Astrocyte of the hippocampus (primary cell): Measurements from ENCODE around the gene CHN2.
"Not testable (repeated sequence)": the region's sequence is repeated elsewhere in the genome, so short reads cannot be mapped to it uniquely, and the experiment has no call there.

ENCODE experiments used
- DNase-seq: peaks from one replicate; pipeline ENCODE4 v3.0.0; 2011; ENCODE audit warnings: low read depth, low spot score

The CHN2 gene

DNA sequence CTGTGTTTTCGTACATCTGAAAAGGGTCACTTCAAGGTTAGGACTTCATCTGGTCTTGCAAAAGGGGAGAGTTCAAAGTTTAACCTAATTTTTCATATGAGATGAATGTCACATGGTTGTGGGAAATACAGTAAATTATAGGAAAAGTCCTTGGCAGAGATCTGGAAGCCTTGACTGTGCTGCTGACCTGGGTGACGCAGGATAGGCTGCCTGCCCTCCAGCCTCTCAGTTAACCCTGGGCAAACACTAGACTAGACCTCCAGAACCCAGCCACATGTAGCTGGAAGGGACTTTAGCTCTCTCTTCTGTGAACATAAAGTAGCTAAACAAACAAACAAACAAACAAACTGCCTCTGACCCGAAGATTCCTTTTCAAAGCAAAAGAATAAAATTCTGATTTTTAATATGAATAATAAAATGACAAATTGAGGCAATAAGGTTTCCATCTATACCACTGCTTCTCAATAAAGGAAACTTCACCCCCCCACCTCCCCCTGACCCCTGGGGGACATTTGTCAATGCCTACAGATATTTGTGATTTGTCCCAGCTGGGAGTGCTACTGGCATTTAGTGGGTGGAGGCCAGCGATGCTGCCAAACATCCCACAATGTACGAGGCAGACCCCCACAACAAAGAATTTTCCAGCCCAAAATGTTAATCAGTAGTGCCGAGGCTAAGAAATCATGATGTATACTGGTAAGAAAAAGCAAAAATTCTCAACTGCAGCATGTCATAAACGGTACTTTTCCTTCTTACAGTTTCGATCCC lies 293.8 kb downstream of the CHN2 start:
- DNase-seq, result no peak

DNA sequence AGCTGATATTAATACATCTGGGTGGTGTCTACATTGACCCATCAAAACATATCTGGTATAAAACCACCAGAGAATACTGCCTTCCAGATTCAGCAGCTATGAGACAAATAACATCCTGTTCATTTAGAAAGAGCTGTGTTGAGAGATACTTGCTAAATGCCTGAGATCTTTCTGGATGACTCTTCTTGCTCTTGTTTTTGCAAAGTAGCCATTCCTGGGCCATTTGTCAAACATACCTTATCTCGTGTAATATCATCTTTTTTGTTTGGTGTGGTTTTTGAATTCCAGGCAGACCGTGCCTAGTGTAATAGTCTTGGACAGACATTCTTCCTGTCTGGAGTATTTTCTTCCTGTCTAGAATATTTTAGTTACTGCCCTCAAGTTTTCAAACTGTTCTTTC lies 294.4 kb downstream of the CHN2 start:
- peak; percentile 60 for DNase-seq

- DNase-seq, result no peak
Measured at GRCh38 chr7:29490094-29490607, 295.6 kb downstream of the CHN2 start.

DNA sequence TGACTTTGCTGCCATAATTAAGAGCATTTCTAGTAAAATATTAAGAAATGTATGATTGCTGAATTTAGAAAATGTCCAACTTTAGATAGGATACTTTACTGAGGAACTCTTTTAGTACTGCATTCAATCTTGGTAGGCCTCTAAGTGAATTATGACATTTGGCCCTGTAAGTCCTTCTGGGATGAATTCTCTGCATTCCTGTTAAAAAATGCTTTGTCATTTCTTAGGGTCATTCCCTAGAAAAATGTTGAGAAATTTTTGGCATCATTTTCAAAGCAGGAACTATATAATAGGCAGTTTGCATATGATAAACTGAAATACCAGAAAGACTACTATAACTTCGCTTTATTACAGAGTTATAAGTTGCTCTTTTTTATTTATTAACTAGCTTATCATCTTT lies 299.8 kb downstream of the CHN2 start:
- peak; percentile 13 for DNase-seq

GRCh38 chr7:29495653-29496052 lies 301.1 kb downstream of the CHN2 start:
- no peak for DNase-seq

DNA sequence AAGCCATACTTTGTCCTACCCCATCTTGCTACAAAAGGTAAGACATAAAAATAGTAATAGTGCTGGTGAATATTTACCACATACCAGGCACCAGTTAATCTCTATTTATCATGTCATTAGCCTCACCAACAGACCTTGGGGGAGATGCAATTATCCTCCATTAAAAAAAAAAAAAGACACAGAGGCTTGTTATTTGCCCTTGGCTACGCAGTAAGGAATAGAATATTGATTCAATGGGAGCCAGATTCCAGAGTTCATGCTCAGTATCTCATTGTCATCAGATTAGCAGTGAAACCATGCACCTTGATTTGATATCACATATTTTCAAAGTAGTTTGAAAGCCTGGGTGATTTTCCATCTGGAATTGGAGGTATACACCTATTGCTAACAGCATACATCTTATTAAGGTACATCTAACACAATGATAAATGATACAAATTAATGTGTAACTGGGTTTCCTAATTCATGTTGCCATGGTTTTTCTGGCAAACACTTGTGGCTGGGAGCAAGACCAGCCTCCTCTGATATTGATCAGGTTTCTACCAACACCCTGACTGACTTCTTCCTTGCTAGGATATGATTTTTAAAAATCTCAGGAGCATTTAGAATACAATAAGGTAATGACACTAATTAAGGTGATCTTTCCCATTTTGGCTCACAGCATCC lies 301.9 kb downstream of the CHN2 start:
- DNase-seq, result no peak

- DNase-seq, result no peak
Measured at GRCh38 chr7:29499932-29500331, 305.4 kb downstream of the CHN2 start.

GRCh38 chr7:29500719-29501118 lies 306.1 kb downstream of the CHN2 start:
- DNase-seq, result no peak

- DNase-seq, result no peak
Measured at GRCh38 chr7:29502133-29502532, 307.6 kb downstream of the CHN2 start.

- DNase-seq, result no peak
Measured at GRCh38 chr7:29505931-29506330, 311.4 kb downstream of the CHN2 start.

- no peak for DNase-seq
Measured at GRCh38 chr7:29508608-29509007, 314.0 kb downstream of the CHN2 start.

DNA sequence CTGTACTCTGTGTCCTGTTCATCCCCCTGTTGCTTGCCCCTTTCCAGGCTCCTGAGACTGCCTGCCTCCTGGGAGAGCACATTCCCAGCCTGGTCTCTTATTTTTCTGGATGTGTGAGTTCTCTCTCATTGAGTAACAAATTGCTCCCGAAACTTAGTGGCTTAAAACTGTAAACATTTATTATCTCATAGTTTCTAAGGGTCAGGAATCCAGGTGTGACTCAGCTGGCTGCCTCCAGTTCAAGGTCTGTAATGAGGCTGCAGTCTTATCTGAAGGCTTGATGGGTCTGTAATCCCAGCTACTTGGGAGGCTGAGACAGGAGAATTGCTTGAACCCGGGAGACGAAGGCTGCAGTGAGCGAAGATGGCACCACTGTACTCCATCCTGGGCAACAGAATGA lies 315.5 kb downstream of the CHN2 start:
- DNase-seq, result no peak

GRCh38 chr7:29511337-29511736 lies 316.8 kb downstream of the CHN2 start:
- no peak for DNase-seq

DNA sequence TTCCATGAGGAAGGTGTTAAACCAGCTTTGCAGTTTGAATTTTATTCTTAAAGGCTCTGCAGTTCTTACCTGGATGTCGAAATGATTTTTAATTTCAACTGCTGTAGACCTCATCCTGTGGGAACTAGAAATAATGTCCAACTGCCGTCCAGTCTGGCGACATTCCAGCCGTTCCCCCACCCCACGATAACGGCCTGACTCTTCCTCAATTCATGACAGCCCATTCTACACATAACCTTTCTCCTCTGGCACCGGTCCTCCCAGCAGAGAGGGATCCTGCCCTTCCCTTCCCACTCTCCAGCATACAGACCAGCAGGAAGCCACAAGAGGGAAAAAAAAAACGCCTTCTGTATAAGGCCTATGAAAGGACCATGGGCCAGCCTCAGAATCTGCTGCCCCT lies 317.3 kb downstream of the CHN2 start:
- DNase-seq, result no peak

DNA sequence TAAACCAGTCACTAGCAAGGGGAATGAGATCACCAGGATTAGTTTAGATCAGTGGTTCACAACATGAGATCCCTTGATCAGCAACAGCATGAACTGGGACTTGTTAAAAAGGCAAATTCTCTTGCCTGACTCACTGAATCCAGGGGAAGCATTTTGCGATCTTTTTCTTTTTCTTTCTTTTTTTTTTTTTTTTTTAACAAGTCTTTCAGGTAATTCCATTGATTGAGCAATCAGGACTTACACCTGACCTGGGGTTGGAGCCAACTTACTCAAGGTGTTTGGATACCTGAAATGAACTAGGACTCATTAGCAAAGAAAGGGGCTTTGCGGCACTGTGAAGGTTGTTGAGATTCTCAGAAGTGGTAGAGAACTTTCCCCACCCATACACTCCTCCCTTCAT lies 321.9 kb downstream of the CHN2 start:
- no peak for DNase-seq

DNA sequence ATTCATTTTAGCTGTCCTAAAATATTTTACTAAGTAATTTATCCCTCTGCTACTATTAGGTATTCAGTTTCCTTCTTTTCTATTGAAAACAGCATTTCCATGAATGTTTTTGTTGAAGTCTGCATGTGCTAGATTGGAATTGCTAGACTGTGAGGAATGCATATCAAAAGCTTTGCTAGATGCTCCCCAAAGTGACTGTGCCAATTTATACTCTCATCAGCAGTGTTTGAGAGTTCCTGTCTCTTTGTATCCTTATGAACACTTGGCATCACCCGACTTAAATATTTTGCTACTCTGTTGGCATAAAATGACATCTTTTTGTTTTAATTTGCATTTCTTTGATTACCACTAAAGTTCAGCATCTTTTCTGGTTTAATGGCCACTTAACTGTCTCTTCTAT lies 324.0 kb downstream of the CHN2 start:
- peak; percentile 30 for DNase-seq

DNA sequence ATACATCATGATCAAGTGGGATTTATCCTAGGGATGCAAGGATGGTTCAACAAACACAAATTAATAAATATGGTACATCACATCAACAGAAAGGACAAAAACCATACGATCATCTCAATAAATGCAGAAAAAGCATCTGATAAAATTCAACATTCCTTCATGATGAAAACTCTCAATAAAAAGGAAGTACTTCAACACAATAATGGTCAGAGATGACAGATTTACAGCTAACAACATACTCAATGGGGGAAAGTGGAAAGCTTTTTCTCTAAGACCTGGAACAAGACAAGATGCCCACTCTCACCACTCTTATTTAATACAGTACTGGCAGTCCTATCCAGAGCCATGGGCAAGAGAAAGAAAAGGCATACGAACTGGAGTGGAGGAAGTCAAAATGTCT lies 329.2 kb downstream of the CHN2 start:
- DNase-seq, result no peak

DNA sequence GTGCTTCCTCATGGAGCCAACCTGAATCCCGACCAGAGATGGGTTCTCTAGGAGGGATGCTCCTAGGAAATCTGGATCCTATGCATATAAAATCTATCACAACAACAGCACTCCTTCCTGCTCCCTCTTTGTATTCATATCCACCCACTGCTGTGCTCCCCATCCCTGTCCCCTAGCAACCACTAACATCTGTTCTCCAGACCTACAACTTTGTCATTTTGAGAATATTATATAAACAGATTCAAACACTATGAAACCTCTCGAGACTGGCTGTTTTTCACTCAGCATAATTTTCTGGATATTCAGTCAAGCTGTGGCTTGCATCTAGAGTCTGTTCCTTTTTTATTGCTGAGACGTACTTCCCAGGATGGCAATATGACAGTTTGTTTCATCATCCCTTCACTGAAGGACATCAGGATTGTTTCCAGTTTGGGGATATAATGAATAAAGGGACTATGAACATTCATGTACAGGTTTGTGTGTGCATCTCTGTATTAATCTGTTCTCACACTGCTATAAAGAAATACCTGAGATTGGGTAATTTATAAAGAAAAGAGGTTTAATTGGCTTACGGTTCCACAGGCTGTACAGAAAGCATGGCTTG lies 333.0 kb downstream of the CHN2 start:
- no peak for DNase-seq

DNA sequence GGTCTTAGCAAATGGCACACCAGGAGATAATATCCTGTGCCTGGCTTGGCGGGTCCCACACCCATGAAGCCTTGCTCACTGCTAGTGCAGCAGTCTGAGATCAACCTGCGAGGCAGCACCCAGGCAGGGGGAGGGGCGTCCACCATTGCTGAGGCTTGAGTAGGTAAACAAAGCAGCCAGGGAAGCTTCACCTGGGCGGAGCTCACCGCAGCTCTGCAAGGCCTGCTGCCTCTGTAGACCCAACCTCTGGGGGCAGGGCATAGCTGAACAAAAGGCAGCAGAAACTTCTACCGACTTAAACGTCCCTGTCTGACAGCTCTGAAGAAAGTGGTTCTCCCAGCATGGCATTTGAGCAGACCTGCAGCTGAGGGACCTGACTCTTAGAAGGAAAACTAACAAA lies 334.0 kb downstream of the CHN2 start:
- not testable (repeated sequence) for DNase-seq
